K562 (cell line): ENCODE results near the gene SLC19A1. TPM values are rescaled to one million over a fixed set of nuclear protein-coding genes. Genes with fewer than 3 reads are reported as not detected.

ENCODE experiments used
- ATAC-seq: fragments of 200-7000 bp; cut with Tn5 transposase; 3 replicates; pipeline ENCODE4 v1.9.1; 2020; ENCODE audit warnings: moderate library complexity
- BruUV-seq: library from RNA; stranded (reverse); fragments of 400-500 nt; replicated peaks from 2 replicates; lab custom pipeline; 2021; lab: Mats Ljungman, UMichigan
- CTCF ChIA-PET: fragments of 300-600 bp; formaldehyde crosslinking; extraction: SDS; loops from one replicate; lab custom pipeline; 2021; ENCODE audit warnings: low intra/inter-chr PET ratio; lab: Yijun Ruan, JAX
- POLR2A ChIA-PET: fragments of 300-600, 350-650 bp; sonication (Branson Sonifier 250); formaldehyde crosslinking; extraction: SDS; loops from one replicate; lab custom pipeline; 2021; ENCODE audit warnings: antibody characterized with exemption, inconsistent platforms; lab: Yijun Ruan, JAX
- DNase-seq, 4 experiments: peaks; one replicate each; pipeline versions ENCODE4 v3.0.0 to v3.0.0-alpha.2; 2011 to 2018; ENCODE audit warnings: low spot score in 3 of 4, mixed read lengths in 3 of 4; ENCODE audit errors: extremely low read depth in 1 of 4
- FAIRE-seq: peaks from 2 replicates; lab custom pipeline; 2011; peaks lifted over from hg19 to GRCh38; lab: Jason Lieb, UNC
- H2AFZ ChIP-seq: 2 replicates; pipeline ENCODE4 v1.6.0; 2011; ENCODE audit warnings: low read depth, low read length, control low read depth, inconsistent platforms
- H3K27ac ChIP-seq: fragments of 200-600 bp; 3 replicates; pipeline ENCODE4 v1.8.0; 2011; ENCODE audit warnings: low read depth, mild to moderate bottlenecking, control low read depth, inconsistent platforms, low read length, moderate library complexity, mixed read lengths; ENCODE audit errors: extremely low read depth
- H3K27me3 ChIP-seq, 2 experiments: fragments of 300-600 bp in 1 of 2; 2 replicates in 1 of 2; 3 replicates in 1 of 2; pipeline versions ENCODE4 v1.6.0 to v1.8.0; 2011; ENCODE audit warnings: inconsistent platforms in 2 of 2, low read length in 2 of 2, mild to moderate bottlenecking in 1 of 2, mixed read lengths in 1 of 2, moderate library complexity in 1 of 2; ENCODE audit not compliant: control insufficient read depth in 2 of 2, insufficient read depth in 2 of 2
- H3K36me3 ChIP-seq: fragments of 300-600 bp; 3 replicates; pipeline ENCODE4 v1.8.0; 2011; ENCODE audit warnings: mild to moderate bottlenecking, low read length, inconsistent platforms; ENCODE audit not compliant: control insufficient read depth, insufficient read depth
- H3K4me1 ChIP-seq, 2 experiments: fragments of 200-600 bp in 1 of 2; replicated peaks in 1 of 2; 2 replicates in 1 of 2; 3 replicates in 1 of 2; pipeline versions ENCODE4 v1.5.1 to v1.8.0; 2011; ENCODE audit warnings: inconsistent platforms in 2 of 2, low read length in 2 of 2, mild to moderate bottlenecking in 1 of 2, mixed read lengths in 1 of 2, moderate library complexity in 1 of 2; ENCODE audit not compliant: control insufficient read depth in 2 of 2, insufficient read depth in 2 of 2
- H3K4me2 ChIP-seq: 2 replicates; pipeline ENCODE4 v1.6.1; 2011; ENCODE audit warnings: low read length, control low read depth, inconsistent platforms, mixed read lengths; ENCODE audit not compliant: insufficient read depth
- H3K4me3 ChIP-seq: fragments of 200-600 bp; sonication (generic), shearing (Covaris generic); 2 replicates; pipeline ENCODE4 v1.5.1; 2016; ENCODE audit warnings: control low read depth, inconsistent platforms
- H3K79me2 ChIP-seq: fragments of 200-600 bp; 3 replicates; pipeline ENCODE4 v1.8.0; 2011; ENCODE audit warnings: low read length, inconsistent platforms; ENCODE audit not compliant: control insufficient read depth, insufficient read depth
- H3K9ac ChIP-seq, 2 experiments: 2 replicates each; pipeline versions ENCODE4 v1.6.0 to v1.6.1; 2011; ENCODE audit warnings: low read depth in 2 of 2, low read length in 2 of 2, control low read depth in 1 of 2, inconsistent platforms in 1 of 2, mild to moderate bottlenecking in 1 of 2, mixed read lengths in 1 of 2; ENCODE audit not compliant: insufficient read depth in 1 of 2
- H3K9me1 ChIP-seq: one replicate; pipeline ENCODE4 v1.6.0; 2011; ENCODE audit warnings: inconsistent platforms, mild to moderate bottlenecking, low read length, moderate library complexity; ENCODE audit not compliant: control insufficient read depth, insufficient read depth
- H3K9me3 ChIP-seq: replicated peaks from 2 replicates; pipeline ENCODE4 v1.5.1; 2011; ENCODE audit warnings: low read depth, low read length, inconsistent platforms; ENCODE audit not compliant: control insufficient read depth, insufficient read depth
- H4K20me1 ChIP-seq: replicated peaks from 2 replicates; pipeline ENCODE4 v1.6.1; 2011; ENCODE audit warnings: low read length, inconsistent platforms, mixed read lengths; ENCODE audit not compliant: control insufficient read depth, insufficient read depth
- CBX1 ChIP-seq: sonication (generic); IDR thresholded peaks from 2 replicates; pipeline ENCODE4 v1.6.1; 2016; ENCODE audit warnings: antibody characterized with exemption, low read depth, mild to moderate bottlenecking
- GATAD2A ChIP-seq: fragments of 450-650 bp; IDR thresholded peaks from 2 replicates; pipeline ENCODE4 v1.6.1; 2017
- IRF9 ChIP-seq: fragments of 450-650 bp; IDR thresholded peaks from 2 replicates; pipeline ENCODE4 v1.6.1; 2016; ENCODE audit warnings: missing biosample characterization, missing genetic modification characterization
- MAFK ChIP-seq: IDR thresholded peaks from 2 replicates; pipeline ENCODE4 v1.6.1; 2011; ENCODE audit warnings: low read length, improper control_type of control experiment
- NR1H2 ChIP-seq: sonication (generic); formaldehyde crosslinking; IDR thresholded peaks from 2 replicates; pipeline ENCODE4 v1.4.0; 2020; ENCODE audit warnings: mild to moderate bottlenecking, missing genetic modification reagents
- PRDM10 ChIP-seq: fragments of 450-650 bp; IDR thresholded peaks from 2 replicates; pipeline ENCODE4 v1.6.1; 2018; ENCODE audit not compliant: partially characterized antibody
- PRMT5 ChIP-seq: sonication (generic); formaldehyde crosslinking; IDR thresholded peaks from 2 replicates; pipeline ENCODE4 v1.5.0; 2020; ENCODE audit warnings: missing genetic modification reagents
- TOE1 ChIP-seq, 2 experiments: fragments of 450-650 bp in 1 of 2; sonication (generic) in 1 of 2; formaldehyde crosslinking in 1 of 2; IDR thresholded peaks; 2 replicates each; pipeline versions ENCODE4 v1.7.1 to v1.8.0; 2016 to 2022; ENCODE audit warnings: borderline replicate concordance in 2 of 2, mild to moderate bottlenecking in 2 of 2, antibody characterized with exemption in 1 of 2, inconsistent platforms in 1 of 2, low read depth in 1 of 2, missing genetic modification reagents in 1 of 2, moderate library complexity in 1 of 2
- ZNF12 ChIP-seq: sonication (generic); formaldehyde crosslinking; IDR thresholded peaks from 2 replicates; pipeline ENCODE4 v1.4.0; 2020; ENCODE audit warnings: mild to moderate bottlenecking, missing genetic modification reagents
- WGBS: fragments of 100-300 bp; shearing (Covaris generic); methylation state at CpG from one replicate; pipeline ENCODE4 v1.1.6; 2016; ENCODE audit warnings: low coverage, mixed read lengths; ENCODE audit not compliant: insufficient coverage; ENCODE audit errors: missing lambda C conversion rate; 5-methylcytosine and 5-hydroxymethylcytosine counted together
- in situ Hi-C: fragments of 300-500 bp; cut with MboI; formaldehyde crosslinking; loops from 4 replicates; pipeline ENCODE4 v1.15.0; 2018; ENCODE audit warnings: inconsistent platforms, mixed read lengths
- intact Hi-C: fragments of 100-400 bp; cut with micrococcal nuclease; formaldehyde crosslinking; loops from 2 replicates; pipeline ENCODE4 v1.14.2; 2022
- polyA plus RNA-seq, 8 experiments: library from polyadenylated mRNA; depleted of rRNA in 4 of 8; stranded (reverse) in 5 of 8; unstranded in 3 of 8; fragments of >200 nt; fragmentation: Nextera tagmentation in 2 of 8; fragmentation: Illumina TruSeq in 1 of 8; extraction: Ambion mirVana in 2 of 8; extraction: Trizol in 1 of 8; gene quantifications; 2 replicates each; pipeline versions ENCODE4 v1.2.1 to v1.2.3, GENCODE V29; 2011 to 2014; ENCODE audit warnings: inconsistent platforms in 1 of 8, missing spikeins in 1 of 8
- total RNA-seq, 7 experiments: library from RNA; depleted of rRNA in 6 of 7; stranded (reverse); fragments of >200 nt in 6 of 7; fragmentation: Illumina TruSeq in 2 of 7; extraction: Trizol in 2 of 7; gene quantifications; 2 replicates each; pipeline versions ENCODE4 v1.2.1 to v1.2.3, GENCODE V29; 2011 to 2021; ENCODE audit warnings: low replicate concordance in 1 of 7

Gene SLC19A1
- total and polyA plus RNA-seq, 9 of the 15 experiments (the other 6 are each of a cell fraction or from before 2014, with no cell fraction given): 0.65 to 88.7 (median 12.0) TPM

GRCh38 chr21:45486443-45487160, 55.6 kb downstream of the SLC19A1 start (continued):
- TF ChIP-seq PRDM10 (no peak), GATAD2A (no peak), ZNF12 (no peak), PRMT5 (no peak)

- no peak for TF ChIP-seq MAFK
- no peak for TF ChIP-seq NR1H2 (CRISPR knock-in tag)
- no peak for TF ChIP-seq TOE1 (IDR thresholded peaks at IDR 0.05; ENCODE audit: borderline replicate concordance)
- TF ChIP-seq TOE1 (CRISPR knock-in tag; IDR thresholded peaks at IDR 0.05; ENCODE audit: borderline replicate concordance, low read depth): no peak
- TF ChIP-seq IRF9 (tag): no peak
- no peak for TF ChIP-seq CBX1
- TF ChIP-seq, all 486 proteins: peak for 0
- WGBS: 44% methylated on average over 23 of the region's 25 CpGs
- no peak overlapping the region for H2AFZ ChIP-seq
- no peak overlapping the region for H3K27ac ChIP-seq
- FAIRE-seq (no peak), DNase-seq (no peak), ATAC-seq (no peak)
- ChIA-PET POLR2A (interaction anchor here (0.8 kb wide), 1 partner anchor 57 kb away, joined by 3 read pairs; no protein-coding TSS in a partner anchor), CTCF (no interaction called here)
- no TSS peak for BruUV-seq
- H3K27me3 ChIP-seq: no peaks in the 10 kb centered on the region
- H3K4me2 ChIP-seq: no peak overlapping the region
- peaks cover 3 to 74% of the 10 kb centered on the region in 2 experiments; a peak in 3 of 5 replicates for H3K4me1 ChIP-seq
- H3K79me2 ChIP-seq: no peaks in the 10 kb centered on the region
- H3K9me1 ChIP-seq: no peaks in the 10 kb centered on the region
- H4K20me1 ChIP-seq: no peaks in the 10 kb centered on the region
- in situ Hi-C loops (no loop called here), intact Hi-C loops (no loop called here)
- peaks cover 3% of the 10 kb centered on the region; the same call in 1 of the 3 replicates for H3K36me3 ChIP-seq
- H3K9me3 ChIP-seq: no peaks in the 10 kb centered on the region; the same call in 1 of the 2 replicates
- H3K9ac ChIP-seq: peak overlapping the region in 1 of 2 experiments; percentile 64; a peak in 1 of 4 replicates
- H3K4me3 ChIP-seq: no peak overlapping the region
Measured at GRCh38 chr21:45485686-45486442, 56.4 kb downstream of the SLC19A1 start.
